Esophagus muscularis mucosa (tissue), 4 donors: ENCODE results near the gene CDRT4. TPM values are rescaled to one million over a fixed set of nuclear protein-coding genes. Genes with fewer than 3 reads are reported as not detected.

Source experiments
- DNase-seq: peaks from one replicate; pipeline ENCODE4 v3.0.0-alpha.2; 2017; ENCODE audit errors: extremely low spot score
- H3K27ac ChIP-seq, 4 donors: fragments of 200-600 bp; sonication (generic); replicated peaks in 1 of 4; 1 replicate in 3 of 4; 2 replicates in 1 of 4; pipeline ENCODE4 v1.5.1; 2016 to 2019; ENCODE audit warnings: mild to moderate bottlenecking in 1 of 4
- H3K27me3 ChIP-seq, 4 donors: fragments of 200-600 bp; sonication (generic); one replicate each; pipeline versions ENCODE4 v1.5.1 to v1.6.0; 2016 to 2019
- H3K36me3 ChIP-seq, 4 donors: fragments of 200-600 bp; sonication (generic); one replicate each; pipeline ENCODE4 v1.5.1; 2016 to 2019
- H3K4me1 ChIP-seq, 4 donors: fragments of 200-600 bp; sonication (generic); one replicate each; pipeline ENCODE4 v1.5.1; 2016 to 2019
- H3K4me3 ChIP-seq, 4 donors: fragments of 200-600 bp; sonication (generic); 1 replicate in 2 of 4; 2 replicates in 2 of 4; pipeline ENCODE4 v1.5.1; 2016 to 2019; ENCODE audit warnings: mild to moderate bottlenecking in 4 of 4, moderate library complexity in 1 of 4
- H3K9me3 ChIP-seq, 4 donors: fragments of 200-600 bp; sonication (generic); 1 replicate in 3 of 4; 2 replicates in 1 of 4; pipeline ENCODE4 v1.5.1; 2016 to 2019
- EP300 ChIP-seq: sonication (generic); formaldehyde crosslinking; IDR thresholded peaks from one replicate; pipeline ENCODE4 v1.6.1; 2017; ENCODE audit warnings: antibody characterized with exemption
- POLR2A ChIP-seq: fragments of 450-650 bp; IDR thresholded peaks from one replicate; pipeline ENCODE4 v1.6.1; 2017; ENCODE audit warnings: antibody characterized with exemption, moderate library complexity, mild to moderate bottlenecking, low read depth
- POLR2AphosphoS5 ChIP-seq, 2 donors: sonication (generic); formaldehyde crosslinking; IDR thresholded peaks; one replicate each; pipeline ENCODE4 v1.6.1; 2017; ENCODE audit warnings: antibody characterized with exemption in 2 of 2
- WGBS: methylation state at CpG from one replicate; pipeline ENCODE4 v1.1.5; 2018; 5-methylcytosine and 5-hydroxymethylcytosine counted together
- intact Hi-C: fragments of 100-400 bp; cut with DNase I; formaldehyde crosslinking; loops from one replicate; pipeline ENCODE4 v1.15.1; 2023
- total RNA-seq, 4 donors: library from RNA; depleted of rRNA; stranded (reverse); fragments of >200 nt; gene quantifications; one replicate each; pipeline versions ENCODE4 v1.1.0 to v1.2.1, GENCODE V29; 2016
- TF ChIP-seq, protein P1 (sequence below), 3 experiments: fragments of 200-600 bp in 2 of 3; fragments of 450-650 bp in 1 of 3; sonication (generic) in 2 of 3; IDR thresholded peaks; one replicate each; pipeline ENCODE4 v1.5.1; 2017 to 2019; ENCODE audit warnings: antibody characterized with exemption in 3 of 3, mild to moderate bottlenecking in 2 of 3, moderate library complexity in 1 of 3

The CDRT4 gene
- total RNA-seq, 4 donors from 2014 or later = 1.6 to 6.6 (median 3.4) TPM

DNA sequence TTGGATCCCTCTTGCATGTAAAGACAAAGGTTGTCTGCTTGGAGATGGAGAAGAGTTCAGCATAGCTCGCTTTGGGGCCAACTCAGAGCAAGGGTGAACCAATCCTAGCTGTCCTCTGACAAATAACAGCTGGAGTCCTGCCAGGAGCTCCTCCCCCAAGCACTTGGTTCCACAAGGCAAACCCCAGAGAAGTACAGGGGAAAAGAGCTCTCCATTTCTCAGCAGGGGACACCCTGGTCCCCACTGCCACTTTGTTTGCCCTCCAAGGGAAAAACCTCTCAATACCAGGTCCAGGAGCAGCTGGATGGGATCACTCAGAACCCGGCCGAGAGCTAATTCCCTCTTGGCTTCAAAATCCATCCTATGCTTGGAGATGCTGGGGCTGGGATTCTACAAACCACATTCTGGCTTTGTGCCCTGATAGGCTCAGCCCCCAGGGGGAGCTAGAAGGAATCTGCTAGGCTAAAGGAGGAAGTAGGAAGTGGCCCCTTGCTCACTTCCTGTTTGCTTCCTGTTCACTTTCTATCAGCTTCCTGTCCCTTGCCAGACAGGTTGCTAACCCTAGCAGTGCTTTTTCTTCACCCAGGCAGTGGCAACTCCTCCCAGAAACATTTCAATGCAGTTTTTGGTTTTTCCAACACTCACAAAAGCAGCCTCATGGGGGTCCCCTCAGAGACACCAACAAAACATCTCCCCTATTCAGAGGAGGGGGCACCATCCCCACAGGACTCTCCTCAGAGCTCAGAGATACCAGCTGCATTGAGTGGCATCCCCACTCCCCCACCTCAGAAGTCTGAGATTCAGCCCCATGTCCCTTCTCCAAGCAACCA is 30.7 kb downstream of the CDRT4 start:
- Histone ChIP-seq H3K4me1 (peaks cover 27 to 44% (median 42%) of the 10 kb centered on the region in 4 donors), H3K9me3 (no peaks in the 10 kb centered on the region), H3K36me3 (no peaks in the 10 kb centered on the region), H3K27ac (peak overlapping the region; percentile 48 to 71 (median 55)), H3K27me3 (no peaks in the 10 kb centered on the region), H3K4me3 (no peak overlapping the region)
- DNase-seq = no peak
- WGBS = 52% methylated on average over 3 of the region's 3 CpGs
- intact Hi-C loops = no loop called here
- TF ChIP-seq EP300 (no peak), POLR2AphosphoS5 (IDR thresholded peaks at IDR 0.05) (peak in 1 of 2 donors; percentile 21), POLR2A (no peak)
- TF ChIP-seq, protein P1, sequence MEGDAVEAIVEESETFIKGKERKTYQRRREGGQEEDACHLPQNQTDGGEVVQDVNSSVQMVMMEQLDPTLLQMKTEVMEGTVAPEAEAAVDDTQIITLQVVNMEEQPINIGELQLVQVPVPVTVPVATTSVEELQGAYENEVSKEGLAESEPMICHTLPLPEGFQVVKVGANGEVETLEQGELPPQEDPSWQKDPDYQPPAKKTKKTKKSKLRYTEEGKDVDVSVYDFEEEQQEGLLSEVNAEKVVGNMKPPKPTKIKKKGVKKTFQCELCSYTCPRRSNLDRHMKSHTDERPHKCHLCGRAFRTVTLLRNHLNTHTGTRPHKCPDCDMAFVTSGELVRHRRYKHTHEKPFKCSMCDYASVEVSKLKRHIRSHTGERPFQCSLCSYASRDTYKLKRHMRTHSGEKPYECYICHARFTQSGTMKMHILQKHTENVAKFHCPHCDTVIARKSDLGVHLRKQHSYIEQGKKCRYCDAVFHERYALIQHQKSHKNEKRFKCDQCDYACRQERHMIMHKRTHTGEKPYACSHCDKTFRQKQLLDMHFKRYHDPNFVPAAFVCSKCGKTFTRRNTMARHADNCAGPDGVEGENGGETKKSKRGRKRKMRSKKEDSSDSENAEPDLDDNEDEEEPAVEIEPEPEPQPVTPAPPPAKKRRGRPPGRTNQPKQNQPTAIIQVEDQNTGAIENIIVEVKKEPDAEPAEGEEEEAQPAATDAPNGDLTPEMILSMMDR (IDR thresholded peaks at IDR 0.05) = peak in 2 of 3 experiments; percentile 13 to 34

DNA sequence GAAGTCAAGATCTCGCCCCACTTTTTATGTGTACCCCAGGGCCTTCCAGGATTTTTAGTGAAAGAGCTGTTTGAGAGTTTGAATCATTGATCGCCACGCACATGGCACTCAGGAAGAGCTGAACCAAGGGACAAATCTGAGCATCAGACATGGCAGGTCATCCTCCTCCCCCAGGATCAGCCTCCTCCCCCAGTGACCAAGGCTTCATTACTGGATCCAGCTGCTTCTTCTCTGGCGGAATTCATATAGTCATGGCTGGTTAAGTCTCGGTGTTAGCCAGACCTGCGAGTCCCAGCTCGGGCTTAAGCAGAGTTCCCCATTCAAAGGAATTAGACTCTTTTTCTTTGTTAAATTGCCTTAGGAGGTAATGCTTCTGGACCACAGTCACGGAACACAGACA is 32.5 kb downstream of the CDRT4 start:
- 94% methylated on average over 8 of the region's 8 CpGs for WGBS
- TF ChIP-seq EP300 (no peak), POLR2A (no peak), POLR2AphosphoS5 (IDR thresholded peaks at IDR 0.05) (no peak)
- TF ChIP-seq, protein P1 (IDR thresholded peaks at IDR 0.05) = no peak
- no peak for DNase-seq
- intact Hi-C loops = no loop called here
- H3K4me1 ChIP-seq = peaks cover 27 to 44% (median 42%) of the 10 kb centered on the region in 4 donors
- H3K4me3 ChIP-seq = no peak overlapping the region
- no peaks in the 10 kb centered on the region for H3K27me3 ChIP-seq
- no peaks in the 10 kb centered on the region for H3K36me3 ChIP-seq
- H3K9me3 ChIP-seq = no peaks in the 10 kb centered on the region
- peak overlapping the region; percentile 55 to 77 (median 68) for H3K27ac ChIP-seq

DNA sequence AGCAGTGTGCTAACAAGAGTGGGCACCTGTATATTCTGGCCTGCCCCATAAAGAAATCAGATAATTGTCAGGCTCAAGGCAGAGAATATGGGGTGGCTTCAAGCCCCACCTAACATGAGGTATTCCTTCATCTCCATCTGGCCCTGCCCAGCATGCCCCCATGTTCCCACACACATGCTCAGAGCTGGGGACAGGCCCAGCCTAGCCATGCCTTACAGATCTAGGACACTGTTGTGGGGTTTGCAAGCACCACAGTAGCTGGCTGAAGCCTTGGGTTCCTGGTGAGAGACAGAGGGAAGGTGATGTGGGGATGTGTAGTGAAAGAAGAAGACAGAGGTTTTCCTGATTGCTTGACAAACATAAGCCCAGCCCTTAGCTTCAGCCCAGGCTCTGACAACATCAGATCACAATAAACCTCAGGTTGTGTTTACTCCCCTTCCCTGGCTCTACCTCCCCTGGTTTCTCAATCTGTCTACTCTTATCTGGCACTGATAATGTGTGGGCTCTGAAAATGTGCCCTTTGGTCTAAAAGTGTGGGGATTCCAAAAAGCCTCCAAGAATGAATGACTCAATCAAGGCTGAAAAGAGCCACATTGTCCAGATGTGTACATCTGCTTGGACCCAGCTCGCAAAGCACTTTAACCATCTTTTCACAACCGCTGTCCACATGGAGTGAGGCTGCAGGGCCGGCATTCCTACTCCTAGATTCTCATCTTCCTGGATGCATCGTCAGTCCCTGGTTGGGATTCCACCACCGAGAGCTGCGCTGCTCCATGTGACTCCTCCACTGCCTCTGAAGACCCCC is 34.4 kb downstream of the CDRT4 start:
- Histone ChIP-seq H3K27ac (peak overlapping the region; percentile 5 to 77 (median 62)), H3K4me1 (peaks cover 27 to 44% (median 42%) of the 10 kb centered on the region in 4 donors), H3K4me3 (no peak overlapping the region), H3K9me3 (no peaks in the 10 kb centered on the region), H3K36me3 (no peaks in the 10 kb centered on the region), H3K27me3 (no peaks in the 10 kb centered on the region)
- no peak for DNase-seq
- WGBS = 93% methylated on average over 6 of the region's 6 CpGs
- TF ChIP-seq POLR2AphosphoS5 (IDR thresholded peaks at IDR 0.05) (peak in 1 of 2 donors; percentile 53), EP300 (no peak), POLR2A (no peak)
- intact Hi-C loops = no loop called here

DNA sequence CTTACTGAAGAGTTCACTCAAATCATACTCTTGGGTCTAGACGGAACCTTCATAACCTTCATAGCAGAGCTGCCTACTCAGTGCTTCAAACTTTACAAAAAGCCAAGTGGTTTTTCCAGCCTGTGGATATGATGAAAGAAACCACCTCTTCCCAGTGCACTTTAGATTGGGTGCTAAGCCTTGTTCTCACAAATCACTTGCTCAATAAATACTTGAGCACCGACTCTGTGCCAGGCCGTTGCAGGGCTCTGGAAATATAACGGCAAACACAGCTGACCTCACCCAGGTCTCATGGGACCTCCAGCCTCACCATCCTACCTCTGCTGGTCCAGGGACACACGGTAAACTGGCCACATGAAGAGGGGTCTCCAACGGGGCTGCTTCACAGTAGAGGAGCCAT is 35.7 kb downstream of the CDRT4 start:
- no peak for DNase-seq
- intact Hi-C loops = no loop called here
- WGBS = 96% methylated on average over 6 of the region's 6 CpGs
- H3K4me3 ChIP-seq = no peak overlapping the region
- no peaks in the 10 kb centered on the region for H3K9me3 ChIP-seq
- H3K27ac ChIP-seq = peak overlapping the region in 2 of 4 donors; percentile 20 to 77
- TF ChIP-seq POLR2AphosphoS5 (IDR thresholded peaks at IDR 0.05) = no peak
- no peak for TF ChIP-seq POLR2A
- TF ChIP-seq EP300 = no peak
- TF ChIP-seq, protein P1 (IDR thresholded peaks at IDR 0.05) = no peak
- H3K27me3 ChIP-seq = no peaks in the 10 kb centered on the region
- no peaks in the 10 kb centered on the region for H3K36me3 ChIP-seq
- peaks cover 25 to 40% (median 38%) of the 10 kb centered on the region in 4 donors for H3K4me1 ChIP-seq

DNA sequence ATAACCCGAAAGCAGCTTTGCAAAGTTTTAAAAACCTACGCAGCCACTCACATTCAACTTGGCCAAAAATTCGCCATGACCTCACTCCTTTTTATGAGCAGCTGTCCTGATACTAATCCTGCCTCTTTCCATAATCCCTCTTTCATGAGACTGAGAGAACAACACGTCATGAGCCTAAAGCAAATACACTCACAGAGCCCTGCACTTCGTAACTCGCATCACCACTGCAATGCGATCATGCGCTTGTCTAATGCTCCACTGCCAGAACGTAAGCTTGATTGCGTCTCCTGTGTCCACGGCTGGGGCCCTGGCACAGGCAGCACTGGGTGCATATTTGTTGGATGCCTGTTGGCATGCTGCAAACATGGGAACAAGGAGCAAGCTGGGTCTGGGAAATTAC is 36.2 kb downstream of the CDRT4 start:
- intact Hi-C loops = no loop called here
- Histone ChIP-seq H3K27ac (peak overlapping the region in 3 of 4 donors; percentile 11 to 52 (median 20)), H3K4me1 (peaks cover 20 to 34% (median 33%) of the 10 kb centered on the region in 4 donors), H3K9me3 (no peaks in the 10 kb centered on the region), H3K4me3 (no peak overlapping the region), H3K36me3 (no peaks in the 10 kb centered on the region), H3K27me3 (no peaks in the 10 kb centered on the region)
- no peak for DNase-seq
- WGBS = 95% methylated on average over 11 of the region's 11 CpGs
- TF ChIP-seq POLR2AphosphoS5 (IDR thresholded peaks at IDR 0.05) (peak in 1 of 2 donors; percentile 10), EP300 (no peak)
- TF ChIP-seq, protein P1 (IDR thresholded peaks at IDR 0.05) = no peak
